Hepatocyte (in vitro differentiated cells): Measurements from ENCODE around the gene IGSF10.

Source experiments
- CTCF ChIP-seq: fragments of 200-600 bp; sonication (generic); IDR thresholded peaks from 2 replicates; pipeline ENCODE4 v1.5.1; 2016; ENCODE audit warnings: antibody characterized with exemption, mild to moderate bottlenecking; ENCODE audit not compliant: poor library complexity
- EZH2 ChIP-seq: fragments of 200-600 bp; sonication (generic); IDR thresholded peaks from 2 replicates; pipeline ENCODE4 v1.6.1; 2016; ENCODE audit warnings: antibody characterized with exemption, mild to moderate bottlenecking, borderline replicate concordance

GRCh38 chr3:151426341-151426657 lies 34.6 kb downstream of the IGSF10 start:
- TF ChIP-seq CTCF (no peak), EZH2 (no peak)
